ENCODE results near the gene PTPRCAP. TPM values are rescaled to one million over a fixed set of nuclear protein-coding genes. Genes with fewer than 3 reads are reported as not detected.
"Not testable (repeated sequence)": the region's sequence is repeated elsewhere in the genome, so short reads cannot be mapped to it uniquely, and the experiment has no call there.

The PTPRCAP gene
- polyA plus RNA-seq, 1 donor from 2014 or later: 1,093 TPM

DNA sequence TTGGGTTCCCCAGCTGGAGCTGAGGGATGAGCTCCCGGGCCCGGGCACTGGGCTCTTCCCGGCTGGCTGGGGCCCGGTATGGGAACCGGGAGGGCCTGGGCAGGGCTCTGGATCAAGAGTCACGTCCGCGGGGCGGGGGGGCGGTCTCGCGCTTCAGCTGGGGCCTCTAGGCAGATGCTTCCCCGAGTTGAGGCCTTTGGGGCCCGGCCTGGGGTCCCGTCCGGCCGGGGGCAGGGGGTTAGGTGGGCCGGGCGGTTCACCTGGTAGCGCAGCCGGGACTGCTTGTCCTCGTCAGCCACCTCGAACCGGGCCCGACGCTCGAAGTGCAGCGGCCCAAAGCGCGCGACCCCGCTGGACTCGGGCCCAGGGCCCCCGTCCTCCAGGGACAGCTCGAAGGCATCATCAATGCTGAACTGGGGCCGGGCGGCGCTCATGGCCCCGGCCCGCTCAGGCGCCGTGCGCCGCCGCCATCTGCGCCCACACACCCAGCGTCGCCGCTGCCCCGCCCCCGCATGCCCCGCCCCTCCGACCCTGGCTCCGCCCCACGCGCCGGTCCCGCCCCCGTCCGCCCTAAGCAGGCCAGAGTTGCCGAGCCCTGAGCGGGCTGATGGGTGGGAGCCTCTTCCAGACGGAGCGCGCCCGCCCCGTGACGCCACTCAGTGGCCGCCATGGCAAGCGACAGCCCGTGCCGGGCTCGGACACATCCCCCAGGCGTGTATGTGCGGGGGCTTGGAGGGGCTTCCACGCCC is 31.5 kb upstream of the PTPRCAP start, which contains the start of gene TMEM134:
Gene TMEM134 (minus strand): TSS at position 493 of the 749 bp plus-strand sequence. CDS start 59 bp downstream, at position 434.
- H3K27me3 Mint-ChIP-seq: no peaks in the 10 kb centered on the region
- H3K4me3 Mint-ChIP-seq: peak within 1 kb of the TSS; percentile 83 to 98 (median 93)
- peak within 1 kb of the TSS; percentile 53 to 93 (median 89) for H3K27ac Mint-ChIP-seq
- peaks cover 12 to 22% (median 19%) of the 10 kb centered on the region in 3 donors for H3K4me1 Mint-ChIP-seq
- no peaks in the 10 kb centered on the region for H3K36me3 Mint-ChIP-seq
- no peaks in the 10 kb centered on the region for H3K9me3 Mint-ChIP-seq

GRCh38 chr11:67468456-67468758 is 30.9 kb upstream of the PTPRCAP start:
- H3K9me3 Mint-ChIP-seq: no peaks in the 10 kb centered on the region
- H3K4me1 Mint-ChIP-seq: peaks cover 12 to 24% (median 19%) of the 10 kb centered on the region in 3 donors
- H3K27me3 Mint-ChIP-seq: no peaks in the 10 kb centered on the region
- peak overlapping the region; percentile 83 to 98 (median 93) for H3K4me3 Mint-ChIP-seq
- no peaks in the 10 kb centered on the region for H3K36me3 Mint-ChIP-seq
- peak overlapping the region; percentile 53 to 89 (median 56) for H3K27ac Mint-ChIP-seq

- peak overlapping the region; percentile 56 to 91 (median 89) for H3K27ac Mint-ChIP-seq
Observed at GRCh38 chr11:67468056-67468455, 30.6 kb upstream of the PTPRCAP start.

GRCh38 chr11:67466962-67467771 is 29.7 kb upstream of the PTPRCAP start:
- peaks cover 12 to 28% (median 21%) of the 10 kb centered on the region in 3 donors for H3K4me1 Mint-ChIP-seq
- H3K27me3 Mint-ChIP-seq: no peaks in the 10 kb centered on the region
- H3K4me3 Mint-ChIP-seq: peak overlapping the region; percentile 83 to 98 (median 93)
- H3K9me3 Mint-ChIP-seq: no peaks in the 10 kb centered on the region
- no peaks in the 10 kb centered on the region for H3K36me3 Mint-ChIP-seq
- H3K27ac Mint-ChIP-seq: peak overlapping the region in 2 of 3 donors; percentile 89 to 91

More at GRCh38 chr11:67468056-67468455, 30.6 kb upstream of the PTPRCAP start:
- Mint-ChIP-seq H3K9me3 (no peaks in the 10 kb centered on the region), H3K4me3 (peak overlapping the region; percentile 83 to 98 (median 93)), H3K4me1 (peaks cover 12 to 26% (median 19%) of the 10 kb centered on the region in 3 donors), H3K27me3 (no peaks in the 10 kb centered on the region), H3K36me3 (no peaks in the 10 kb centered on the region)

GRCh38 chr11:67466367-67466766 is 28.9 kb upstream of the PTPRCAP start:
- no peaks in the 10 kb centered on the region for H3K27me3 Mint-ChIP-seq
- no peaks in the 10 kb centered on the region for H3K9me3 Mint-ChIP-seq
- H3K27ac Mint-ChIP-seq: peak overlapping the region in 2 of 3 donors; percentile 73 to 89
- no peaks in the 10 kb centered on the region for H3K36me3 Mint-ChIP-seq
- H3K4me1 Mint-ChIP-seq: peaks cover 12 to 28% (median 21%) of the 10 kb centered on the region in 3 donors
- peak overlapping the region in 3 of 4 donors; percentile 25 to 83 (median 70) for H3K4me3 Mint-ChIP-seq

DNA sequence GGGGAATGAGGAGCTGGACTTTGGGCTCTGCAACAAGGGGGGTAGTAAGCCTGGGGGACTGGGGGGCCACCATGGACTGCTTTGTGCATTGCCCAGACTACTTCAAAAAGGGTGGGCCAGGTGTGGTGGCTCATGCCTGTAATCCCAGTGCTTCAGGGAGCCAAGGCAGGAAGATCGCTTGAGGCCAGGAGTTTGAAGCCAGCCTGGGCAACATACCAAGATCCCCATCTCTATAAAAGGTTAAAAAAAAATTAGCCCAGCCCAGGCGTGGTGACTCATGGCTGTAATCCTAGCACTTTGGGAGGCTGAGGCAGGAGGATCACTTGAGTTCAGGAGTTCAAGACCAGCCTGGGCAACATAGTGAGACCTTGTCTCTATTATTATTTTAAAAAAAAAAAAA is 28.0 kb upstream of the PTPRCAP start:
- Mint-ChIP-seq H3K4me1 (peaks cover 12 to 25% (median 21%) of the 10 kb centered on the region in 3 donors), H3K4me3 (peak overlapping the region; percentile 86 to 96 (median 93)), H3K27ac (peak overlapping the region; percentile 89 to 96 (median 91))
- not testable (repeated sequence) for H3K36me3 Mint-ChIP-seq, H3K27me3 Mint-ChIP-seq, H3K9me3 Mint-ChIP-seq

GRCh38 chr11:67465189-67465510 is 27.7 kb upstream of the PTPRCAP start:
- H3K4me1 Mint-ChIP-seq: peaks cover 12 to 24% (median 23%) of the 10 kb centered on the region in 3 donors

GRCh38 chr11:67464411-67465188 is 27.1 kb upstream of the PTPRCAP start:
- no peaks in the 10 kb centered on the region for H3K27me3 Mint-ChIP-seq

More at GRCh38 chr11:67465189-67465510, 27.7 kb upstream of the PTPRCAP start:
- Mint-ChIP-seq H3K4me3 (peak overlapping the region; percentile 86 to 96 (median 93)), H3K27me3 (no peaks in the 10 kb centered on the region), H3K36me3 (no peaks in the 10 kb centered on the region), H3K27ac (peak overlapping the region; percentile 89 to 96 (median 91)), H3K9me3 (no peaks in the 10 kb centered on the region)

GRCh38 chr11:67463680-67464410 is 26.4 kb upstream of the PTPRCAP start:
- Mint-ChIP-seq H3K4me1 (peaks cover 22 to 34% (median 34%) of the 10 kb centered on the region in 3 donors), H3K27me3 (no peaks in the 10 kb centered on the region), H3K27ac (peak overlapping the region; percentile 89 to 96 (median 96)), H3K9me3 (no peaks in the 10 kb centered on the region), H3K4me3 (peak overlapping the region; percentile 86 to 96 (median 93)), H3K36me3 (no peaks in the 10 kb centered on the region)

More at GRCh38 chr11:67464411-67465188, 27.1 kb upstream of the PTPRCAP start:
- H3K9me3 Mint-ChIP-seq: no peaks in the 10 kb centered on the region
- H3K36me3 Mint-ChIP-seq: no peaks in the 10 kb centered on the region
- H3K4me3 Mint-ChIP-seq: peak overlapping the region; percentile 86 to 96 (median 93)
- H3K27ac Mint-ChIP-seq: peak overlapping the region; percentile 89 to 96 (median 96)
- peaks cover 17 to 29% (median 28%) of the 10 kb centered on the region in 3 donors for H3K4me1 Mint-ChIP-seq

- no peaks in the 10 kb centered on the region for H3K36me3 Mint-ChIP-seq
- H3K4me3 Mint-ChIP-seq: peak overlapping the region in 3 of 4 donors; percentile 49 to 91 (median 81)
- no peaks in the 10 kb centered on the region for H3K9me3 Mint-ChIP-seq
- peaks cover 22 to 35% (median 35%) of the 10 kb centered on the region in 3 donors for H3K4me1 Mint-ChIP-seq
- no peaks in the 10 kb centered on the region for H3K27me3 Mint-ChIP-seq
- H3K27ac Mint-ChIP-seq: peak overlapping the region in 2 of 3 donors; percentile 59 to 89
Observed at GRCh38 chr11:67463186-67463585, 25.7 kb upstream of the PTPRCAP start.

DNA sequence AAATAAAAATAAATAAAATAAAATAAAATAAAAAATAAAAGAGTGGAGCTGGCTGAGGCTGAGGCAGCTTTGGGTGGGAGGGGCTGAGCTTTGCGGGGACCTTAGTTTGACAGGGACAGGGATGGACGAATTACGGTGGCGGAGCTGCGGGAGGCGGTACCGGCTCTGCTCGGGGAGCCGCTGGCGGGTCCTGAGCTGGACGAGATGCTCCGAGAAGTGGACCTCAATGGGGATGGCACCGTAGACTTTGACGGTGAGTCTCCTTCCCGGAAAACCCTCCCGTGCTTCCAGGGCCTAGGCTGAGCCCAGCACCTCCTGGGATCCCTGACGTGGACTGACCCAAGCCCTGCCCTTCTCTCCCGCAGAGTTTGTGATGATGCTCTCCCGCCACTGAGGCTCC is 20.8 kb upstream of the PTPRCAP start:
- no peak overlapping the region for H3K4me3 Mint-ChIP-seq
- peak overlapping the region; percentile 16 to 91 (median 79) for H3K27ac Mint-ChIP-seq
- H3K9me3 Mint-ChIP-seq: no peaks in the 10 kb centered on the region
- peaks cover 20 to 28% (median 22%) of the 10 kb centered on the region in 3 donors for H3K4me1 Mint-ChIP-seq
- H3K36me3 Mint-ChIP-seq: peaks cover 2% of the 10 kb centered on the region
- H3K27me3 Mint-ChIP-seq: no peaks in the 10 kb centered on the region

DNA sequence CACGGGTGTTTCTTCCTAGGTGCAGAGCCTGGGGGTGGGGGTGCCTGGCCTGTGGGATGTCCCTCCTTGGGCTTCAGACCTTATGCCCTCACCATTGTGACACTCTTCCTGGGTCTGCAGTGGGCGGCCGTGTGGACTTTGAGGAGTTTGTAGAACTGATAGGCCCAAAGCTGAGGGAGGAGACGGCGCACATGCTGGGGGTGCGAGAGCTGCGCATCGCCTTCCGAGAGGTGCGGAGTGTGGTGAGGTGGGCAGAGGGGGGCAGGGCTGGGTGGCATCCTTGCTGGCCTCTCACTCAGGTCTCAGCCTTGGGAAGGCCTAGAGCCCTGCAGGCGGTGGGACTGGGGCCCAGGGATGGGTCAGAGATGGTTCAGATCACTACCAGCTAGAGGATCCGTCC is 20.0 kb upstream of the PTPRCAP start:
- Mint-ChIP-seq H3K36me3 (peaks cover 2% of the 10 kb centered on the region), H3K9me3 (no peaks in the 10 kb centered on the region), H3K27ac (peak overlapping the region; percentile 59 to 80 (median 67)), H3K4me1 (peaks cover 19 to 25% (median 20%) of the 10 kb centered on the region in 3 donors), H3K27me3 (no peaks in the 10 kb centered on the region), H3K4me3 (peak overlapping the region in 2 of 4 donors; percentile 47 to 84)

GRCh38 chr11:67456068-67456705 is 18.7 kb upstream of the PTPRCAP start:
- no peaks in the 10 kb centered on the region for H3K9me3 Mint-ChIP-seq

More at GRCh38 chr11:67456068-67456705, 18.7 kb upstream of the PTPRCAP start:
- H3K36me3 Mint-ChIP-seq: peaks cover 2% of the 10 kb centered on the region
- no peak overlapping the region for H3K4me3 Mint-ChIP-seq
- peak overlapping the region in 1 of 3 donors; percentile 80 for H3K27ac Mint-ChIP-seq
- H3K27me3 Mint-ChIP-seq: no peaks in the 10 kb centered on the region
- H3K4me1 Mint-ChIP-seq: peaks cover 19 to 28% (median 20%) of the 10 kb centered on the region in 3 donors

Measured in IgD-negative memory B cell (primary cell).